MV-4-11 (cell line): ENCODE data around the gene HMSD.

Experiments used
- DNase-seq: peaks from one replicate; lab custom pipeline; 2025; lab: John Stamatoyannopoulos, UW

Gene HMSD

GRCh38 chr18:63992751-63993150 is 43.6 kb downstream of the HMSD start:
- DNase-seq, result no peak

GRCh38 chr18:63994783-63995399 is 45.8 kb downstream of the HMSD start:
- DNase-seq, result peak; percentile 53

DNA sequence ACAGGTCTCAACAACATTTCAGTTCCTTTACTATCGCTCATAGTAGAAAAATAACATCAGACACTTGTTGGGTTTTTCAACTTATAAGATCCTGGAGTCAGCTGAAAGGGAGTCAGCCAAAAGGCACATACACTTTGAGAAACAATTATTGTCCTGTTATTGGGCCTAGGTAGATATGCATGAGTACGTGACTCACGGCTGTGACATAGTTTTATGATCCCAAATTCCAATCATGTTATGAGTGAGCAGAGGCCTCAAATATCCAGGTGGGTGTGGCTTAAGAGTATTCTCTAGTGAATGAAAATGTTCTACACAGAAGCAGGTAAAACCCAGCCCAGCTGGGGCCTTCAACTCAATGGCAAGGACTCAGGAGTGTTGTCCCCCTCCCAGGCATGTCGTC is 47.9 kb downstream of the HMSD start:
- DNase-seq, result no peak

- no peak for DNase-seq
Measured at GRCh38 chr18:63997606-63998005, 48.5 kb downstream of the HMSD start.

DNA sequence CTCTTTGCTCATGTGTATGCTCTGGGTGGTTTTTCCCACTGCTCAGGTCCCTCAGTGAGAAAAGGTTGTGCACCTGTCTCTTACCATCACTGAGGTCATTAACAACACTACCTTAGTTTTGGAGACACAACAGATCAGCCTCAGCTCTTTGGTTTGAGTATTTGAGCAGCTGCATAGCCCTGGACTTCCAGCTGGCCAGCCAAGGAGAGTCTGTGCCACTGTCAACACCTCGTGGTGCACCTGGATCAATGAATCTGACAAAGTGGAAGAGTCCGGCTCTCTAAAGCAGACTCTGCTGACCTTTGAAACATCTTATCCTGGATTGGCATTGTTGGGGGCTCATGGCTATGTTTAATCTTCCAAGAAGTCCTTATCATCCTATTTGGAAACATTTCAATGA is 50.8 kb downstream of the HMSD start:
- DNase-seq, result no peak

DNA sequence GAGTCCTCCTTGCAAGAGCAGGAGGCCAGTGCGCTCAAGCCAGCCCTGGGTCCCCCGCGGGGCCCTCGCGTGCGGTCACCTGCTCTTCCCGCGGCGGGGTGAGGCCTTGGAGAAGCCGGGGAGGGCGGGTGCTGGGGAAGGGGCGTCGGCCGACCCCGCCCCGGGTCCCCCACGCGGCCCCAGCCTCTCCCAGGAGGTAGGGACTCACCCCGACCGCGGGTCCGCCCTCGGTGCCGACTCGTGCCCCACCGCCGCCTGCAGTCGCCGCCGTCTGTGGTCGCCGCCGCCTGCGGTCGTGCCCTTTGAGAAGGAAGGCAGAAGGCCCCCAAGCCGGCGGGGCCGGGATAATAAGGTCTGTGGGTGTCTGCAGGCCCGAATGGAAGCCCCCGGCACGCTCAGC is 53.5 kb downstream of the HMSD start:
- no peak for DNase-seq

DNA sequence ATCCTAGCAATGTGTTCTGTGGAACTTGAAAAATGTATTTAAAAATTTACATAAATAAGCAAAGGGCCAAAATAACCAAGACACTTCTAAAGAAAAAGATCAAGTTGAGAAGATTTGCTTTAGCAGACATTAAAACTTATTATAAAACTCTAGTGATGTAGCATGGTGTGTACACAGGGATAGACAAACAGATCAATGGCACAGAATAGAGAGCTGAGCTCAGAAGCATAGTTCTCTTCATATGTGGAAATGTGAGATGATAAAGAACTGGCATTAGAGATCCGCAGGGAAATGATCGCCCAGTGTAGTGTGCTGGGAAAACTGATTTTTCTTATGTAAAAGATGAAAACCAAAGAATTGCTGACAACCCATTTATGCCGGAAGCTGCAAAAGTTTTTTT is 60.2 kb downstream of the HMSD start:
- DNase-seq, result no peak
